Stimulated activated CD4-positive, alpha-beta T cell treated with anti-CD3 and anti-CD28 coated beads, Interleukin-15, amount 100 ng/mL, for 1 hour (primary cell): ENCODE data around the gene MAP3K1.
"Not testable (repeated sequence)": the region's sequence is repeated elsewhere in the genome, so short reads cannot be mapped to it uniquely, and the experiment has no call there.

Experiments
- DNase-seq, 2 donors: peaks; one replicate each; pipeline ENCODE4 v3.0.0-alpha.2; 2020; ENCODE audit warnings: low read depth in 1 of 2, low spot score in 1 of 2

Gene MAP3K1

GRCh38 chr5:56814963-56815657 is at the start of gene MAP3K1:
TSS of gene MAP3K1 (plus strand) at chr5:56815549. CDS start at chr5:56815574, 25 bp downstream.
- DNase-seq: peak; percentile 68 to 72

GRCh38 chr5:56766926-56767325 is 48.4 kb upstream of the MAP3K1 start:
- no peak for DNase-seq

GRCh38 chr5:56769875-56770604 is 45.3 kb upstream of the MAP3K1 start:
- DNase-seq: no peak

GRCh38 chr5:56772767-56773166 is 42.6 kb upstream of the MAP3K1 start:
- DNase-seq: no peak

GRCh38 chr5:56774957-56775356 is 40.4 kb upstream of the MAP3K1 start:
- no peak for DNase-seq

- DNase-seq: not testable (repeated sequence)
Observed at GRCh38 chr5:56776212-56776846, 39.0 kb upstream of the MAP3K1 start.

GRCh38 chr5:56783261-56783660 is 32.1 kb upstream of the MAP3K1 start:
- no peak for DNase-seq

GRCh38 chr5:56786346-56786745 is 29.0 kb upstream of the MAP3K1 start:
- no peak for DNase-seq

GRCh38 chr5:56791396-56791795 is 24.0 kb upstream of the MAP3K1 start:
- DNase-seq: no peak

- DNase-seq: no peak
Observed at GRCh38 chr5:56798521-56798920, 16.8 kb upstream of the MAP3K1 start.

- DNase-seq: no peak
Observed at GRCh38 chr5:56800186-56800585, 15.2 kb upstream of the MAP3K1 start.

- no peak for DNase-seq
Observed at GRCh38 chr5:56801256-56801655, 14.1 kb upstream of the MAP3K1 start.

- no peak for DNase-seq
Observed at GRCh38 chr5:56802205-56802604, 13.1 kb upstream of the MAP3K1 start.

GRCh38 chr5:56803025-56803424 is 12.3 kb upstream of the MAP3K1 start:
- DNase-seq: no peak

GRCh38 chr5:56803894-56804293 is 11.5 kb upstream of the MAP3K1 start:
- no peak for DNase-seq

- DNase-seq: no peak
Observed at GRCh38 chr5:56807679-56808078, 7.7 kb upstream of the MAP3K1 start.

- no peak for DNase-seq
Observed at GRCh38 chr5:56808211-56808610, 7.1 kb upstream of the MAP3K1 start.

GRCh38 chr5:56810826-56811225 is 4.5 kb upstream of the MAP3K1 start:
- no peak for DNase-seq

GRCh38 chr5:56812110-56812509 is 3.2 kb upstream of the MAP3K1 start:
- DNase-seq: no peak

- DNase-seq: no peak
Observed at GRCh38 chr5:56813302-56813701, 2.0 kb upstream of the MAP3K1 start.

- no peak for DNase-seq
Observed at GRCh38 chr5:56814361-56814962, 887 bp upstream of the MAP3K1 start.
